Measurements from ENCODE around the gene ATP9A. TPM values are rescaled to one million over a fixed set of nuclear protein-coding genes. Genes with fewer than 3 reads are reported as not detected.

Gene ATP9A
- polyA plus RNA-seq, 3 donors = 0.04 TPM; not detected in 2

- Mint-ChIP-seq H3K4me1 (peaks cover 1% of the 10 kb centered on the region), H3K27ac (peak overlapping the region in 2 of 7 donors; percentile 2 to 72), H3K4me3 (no peak overlapping the region), H3K9me3 (peaks cover 0 to 1% (median 0%) of the 10 kb centered on the region in 7 donors), H3K36me3 (no peaks in the 10 kb centered on the region), H3K27me3 (ENCODE audit: low read depth in 3 of 3) (peaks cover 4 to 7% (median 5%) of the 10 kb centered on the region in 3 donors)
- no peaks in the 10 kb centered on the region for H3K9me3 ChIP-seq (replicated peaks in 1 of 2; ENCODE audit: control insufficient read depth in 1 of 2, insufficient read depth in 1 of 2, low read length in 2 of 2)
- no peaks in the 10 kb centered on the region for H3K79me2 ChIP-seq (ENCODE audit: insufficient read depth, low read length)
- H3K4me1 ChIP-seq (ENCODE audit: control insufficient read depth in 1 of 2, insufficient read depth in 2 of 2, low read length in 2 of 2) = no peaks in the 10 kb centered on the region
- H4K20me1 ChIP-seq (ENCODE audit: insufficient read depth, low read length) = no peaks in the 10 kb centered on the region
- no peak for TF ChIP-seq CTCF (IDR thresholded peaks at IDR 0.05)
- H2AFZ ChIP-seq (ENCODE audit: insufficient read depth, low read depth, low read length, poor library complexity, severe bottlenecking) = no peak overlapping the region
- DNase-seq = no peak
- no peak overlapping the region for H3K4me3 ChIP-seq (replicated peaks in 1 of 3; ENCODE audit: low read depth in 2 of 3, low read length in 3 of 3)
- H3K36me3 ChIP-seq (replicated peaks in 1 of 2; ENCODE audit: control insufficient read depth in 1 of 2, insufficient read depth in 2 of 2, low read length in 2 of 2) = no peaks in the 10 kb centered on the region
- no peak overlapping the region for H3K9ac ChIP-seq (ENCODE audit: insufficient read depth, low read length, poor library complexity, severe bottlenecking)
- intact Hi-C loops (cut with micrococcal nuclease) = loop anchor here (10.0 kb wide), 1 partner anchor 637 kb away; no protein-coding TSS in a partner anchor
- no peak overlapping the region for H3K4me2 ChIP-seq (replicated peaks; ENCODE audit: extremely low read depth, low read length, poor library complexity, severe bottlenecking)
- H3K27ac ChIP-seq (ENCODE audit: low read depth in 1 of 2, low read length in 2 of 2) = no peak overlapping the region
- no peaks in the 10 kb centered on the region for H3K27me3 ChIP-seq (ENCODE audit: control insufficient read depth in 2 of 2, insufficient read depth in 2 of 2, low read length in 2 of 2)
- 97% methylated on average over 13 of the region's 19 CpGs for WGBS (ENCODE audit: insufficient coverage)
These were observed 146.0 kb downstream of the ATP9A start for GRCh38 chr20:51622004-51622874.

- H3K4me1 Mint-ChIP-seq = no peaks in the 10 kb centered on the region
- H3K4me2 ChIP-seq (replicated peaks; ENCODE audit: extremely low read depth, low read length, poor library complexity, severe bottlenecking) = no peak overlapping the region
These were observed 147.8 kb downstream of the ATP9A start for GRCh38 chr20:51620432-51620831.

More at GRCh38 chr20:51620432-51620831, 147.8 kb downstream of the ATP9A start:
- Histone ChIP-seq H3K4me1 (ENCODE audit: control insufficient read depth in 1 of 2, insufficient read depth in 2 of 2, low read length in 2 of 2) (no peaks in the 10 kb centered on the region), H3K27me3 (ENCODE audit: control insufficient read depth in 2 of 2, insufficient read depth in 2 of 2, low read length in 2 of 2) (no peaks in the 10 kb centered on the region), H3K9ac (ENCODE audit: insufficient read depth, low read length, poor library complexity, severe bottlenecking) (no peak overlapping the region), H3K27ac (ENCODE audit: low read depth in 1 of 2, low read length in 2 of 2) (no peak overlapping the region), H3K79me2 (ENCODE audit: insufficient read depth, low read length) (no peaks in the 10 kb centered on the region), H3K36me3 (replicated peaks in 1 of 2; ENCODE audit: control insufficient read depth in 1 of 2, insufficient read depth in 2 of 2, low read length in 2 of 2) (no peaks in the 10 kb centered on the region), H3K4me3 (replicated peaks in 1 of 3; ENCODE audit: low read depth in 2 of 3, low read length in 3 of 3) (no peak overlapping the region), H3K9me3 (replicated peaks in 1 of 2; ENCODE audit: control insufficient read depth in 1 of 2, insufficient read depth in 1 of 2, low read length in 2 of 2) (no peaks in the 10 kb centered on the region), H2AFZ (ENCODE audit: insufficient read depth, low read depth, low read length, poor library complexity, severe bottlenecking) (no peak overlapping the region), H4K20me1 (ENCODE audit: insufficient read depth, low read length) (no peaks in the 10 kb centered on the region)
- no peaks in the 10 kb centered on the region for H3K36me3 Mint-ChIP-seq
- no peak overlapping the region for H3K4me3 Mint-ChIP-seq
- no peaks in the 10 kb centered on the region for H3K9me3 Mint-ChIP-seq
- WGBS (ENCODE audit: insufficient coverage) = 100% methylated on average over 2 of the region's 12 CpGs
- peaks cover 0 to under 1% (median 0%) of the 10 kb centered on the region in 3 donors for H3K27me3 Mint-ChIP-seq (ENCODE audit: low read depth in 3 of 3)
- intact Hi-C loops (cut with micrococcal nuclease) = loop anchor here (10.0 kb wide), 1 partner anchor 636 kb away; no protein-coding TSS in a partner anchor
- DNase-seq = no peak
- no peak for TF ChIP-seq CTCF (IDR thresholded peaks at IDR 0.05)
- no peak overlapping the region for H3K27ac Mint-ChIP-seq
